ENCODE measurements around the gene TENT4A. TPM values are rescaled to one million over a fixed set of nuclear protein-coding genes. Genes with fewer than 3 reads are reported as not detected.

The TENT4A gene
- total and polyA plus RNA-seq, 2 of the 4 experiments (the other 2 are of a cell fraction), result 5.9 to 17.2 TPM

DNA sequence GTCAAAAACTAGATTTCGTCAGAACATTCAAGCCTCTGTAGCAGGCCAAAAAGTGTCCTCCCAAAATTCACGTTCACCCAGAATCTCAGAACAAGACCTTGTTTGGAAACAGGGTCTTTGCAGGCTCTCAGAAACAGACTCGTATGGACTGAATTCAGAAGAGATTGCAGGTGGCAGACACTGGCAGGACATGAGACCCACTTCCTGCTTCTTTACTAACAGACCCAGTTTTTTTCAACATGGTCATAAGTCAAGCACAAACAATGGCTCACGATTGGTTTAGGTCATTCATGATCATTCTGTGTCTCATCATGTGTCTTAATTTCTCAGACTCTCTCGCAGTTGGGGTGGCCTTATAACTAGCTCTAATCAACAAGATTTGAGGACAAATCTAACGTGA is 5.4 kb upstream of the TENT4A start:
- H4K8ac ChIP-seq (ENCODE audit: low read depth in 2 of 2, low read length in 2 of 2), result no peak overlapping the region

More for the DNA sequence above, 5.4 kb upstream of the TENT4A start:
- H3K9me1 ChIP-seq (ENCODE audit: insufficient read depth, low read length), result peaks cover 28% of the 10 kb centered on the region
- no peak overlapping the region for H2BK5ac ChIP-seq (ENCODE audit: low read depth, low read length, poor library complexity, severe bottlenecking)
- H3K56ac ChIP-seq (ENCODE audit: extremely low read depth, insufficient read depth, low read length), result no peak overlapping the region
- ATAC-seq (ENCODE audit: low read depth) (no peak), DNase-seq (no peak)
- no TSS peak for BruUV-seq (replicated peaks)
- no peak overlapping the region for H3K23ac ChIP-seq (ENCODE audit: low read depth, low read length)
- dilution Hi-C loops (cut with HindIII; ENCODE audit: low sequenced_read_pairs, unreplicated experiment) (no loop called here), intact Hi-C loops (cut with micrococcal nuclease) (no loop called here), in situ Hi-C loops (cut with MboI; ENCODE audit: low sequenced_read_pairs) (no loop called here)
- no peak overlapping the region for H2AK5ac ChIP-seq (ENCODE audit: low read depth, low read length)
- peaks cover 20% of the 10 kb centered on the region for H3K4me1 ChIP-seq (ENCODE audit: control insufficient read depth, insufficient read depth, low read length)
- H4K5ac ChIP-seq (ENCODE audit: low read depth, low read length), result no peak overlapping the region
- H2BK20ac ChIP-seq (ENCODE audit: low read depth, low read length), result no peak overlapping the region
- H3K36me3 ChIP-seq (ENCODE audit: control insufficient read depth, insufficient read depth, low read length), result no peaks in the 10 kb centered on the region
- no peak overlapping the region for H3K27ac ChIP-seq (ENCODE audit: insufficient read depth, low read length)
- H2AFZ ChIP-seq (replicated peaks; ENCODE audit: low read length, poor library complexity), result peak overlapping the region; percentile 24
- 0 out of 2 replicates have a peak, but pooled peaks cover 4% of the 10 kb centered on the region for H4K20me1 ChIP-seq (ENCODE audit: insufficient read depth, low read length)
- no peaks in the 10 kb centered on the region for H3K27me3 ChIP-seq (ENCODE audit: control insufficient read depth, insufficient read depth, low read length)
- H3K4ac ChIP-seq (ENCODE audit: low read depth, low read length), result no peak overlapping the region
- POLR2A ChIA-PET (ENCODE audit: unreplicated experiment), result no interaction called here
- no peak overlapping the region for H4K91ac ChIP-seq (ENCODE audit: insufficient read depth, low read depth, low read length)
- 53% methylated on average over 3 of the region's 6 CpGs; no CpG with 5 or more reads in 1 of the 2 experiments for WGBS, 2 experiments (ENCODE audit: extremely low coverage in 2 of 2, insufficient read length in 1 of 2)
- no peak overlapping the region for H3K9ac ChIP-seq (ENCODE audit: low read depth, low read length)
- TF ChIP-seq, protein P1, sequence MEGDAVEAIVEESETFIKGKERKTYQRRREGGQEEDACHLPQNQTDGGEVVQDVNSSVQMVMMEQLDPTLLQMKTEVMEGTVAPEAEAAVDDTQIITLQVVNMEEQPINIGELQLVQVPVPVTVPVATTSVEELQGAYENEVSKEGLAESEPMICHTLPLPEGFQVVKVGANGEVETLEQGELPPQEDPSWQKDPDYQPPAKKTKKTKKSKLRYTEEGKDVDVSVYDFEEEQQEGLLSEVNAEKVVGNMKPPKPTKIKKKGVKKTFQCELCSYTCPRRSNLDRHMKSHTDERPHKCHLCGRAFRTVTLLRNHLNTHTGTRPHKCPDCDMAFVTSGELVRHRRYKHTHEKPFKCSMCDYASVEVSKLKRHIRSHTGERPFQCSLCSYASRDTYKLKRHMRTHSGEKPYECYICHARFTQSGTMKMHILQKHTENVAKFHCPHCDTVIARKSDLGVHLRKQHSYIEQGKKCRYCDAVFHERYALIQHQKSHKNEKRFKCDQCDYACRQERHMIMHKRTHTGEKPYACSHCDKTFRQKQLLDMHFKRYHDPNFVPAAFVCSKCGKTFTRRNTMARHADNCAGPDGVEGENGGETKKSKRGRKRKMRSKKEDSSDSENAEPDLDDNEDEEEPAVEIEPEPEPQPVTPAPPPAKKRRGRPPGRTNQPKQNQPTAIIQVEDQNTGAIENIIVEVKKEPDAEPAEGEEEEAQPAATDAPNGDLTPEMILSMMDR (conservative IDR thresholded peaks at IDR 0.05; ENCODE audit: low read depth, low read length), result no peak
- TF ChIP-seq POLR2A (IDR thresholded peaks at IDR 0.05; ENCODE audit: low read depth, low read length) (no peak), RFX5 (IDR thresholded peaks at IDR 0.05; ENCODE audit: low read depth, low read length) (no peak), FOS (IDR thresholded peaks at IDR 0.05; ENCODE audit: low read depth, low read length) (no peak), MXI1 (IDR thresholded peaks at IDR 0.05; ENCODE audit: borderline replicate concordance, low read depth, low read length) (no peak), NFE2L2 (IDR thresholded peaks at IDR 0.05; ENCODE audit: low read depth, low read length) (no peak), MAFK (IDR thresholded peaks at IDR 0.05; ENCODE audit: low read depth, low read length) (no peak), MAZ (IDR thresholded peaks at IDR 0.05; ENCODE audit: borderline replicate concordance, low read depth, low read length) (no peak), BHLHE40 (IDR thresholded peaks at IDR 0.05; ENCODE audit: low read depth, low read length) (no peak), RAD21 (IDR thresholded peaks at IDR 0.05; ENCODE audit: low read length) (no peak)
- CTCF ChIA-PET, result no interaction called here
- H3K4me3 ChIP-seq (ENCODE audit: insufficient read depth, low read depth, low read length), result no peak overlapping the region
- H2BK15ac ChIP-seq (ENCODE audit: low read depth, low read length), result no peak overlapping the region
- no peak overlapping the region for H2AK9ac ChIP-seq (replicated peaks; ENCODE audit: low read depth, low read length, poor library complexity)
- peaks cover 4 to 26% of the 10 kb centered on the region in 2 experiments; a peak in 3 of 4 replicates for H3K79me1 ChIP-seq (ENCODE audit: low read depth in 1 of 2, low read length in 2 of 2)
- H3K4me2 ChIP-seq (ENCODE audit: low read depth, low read length), result no peak overlapping the region
- H2BK120ac ChIP-seq (ENCODE audit: low read depth, low read length), result no peak overlapping the region
- no peaks in the 10 kb centered on the region for H3K9me3 ChIP-seq (ENCODE audit: control insufficient read depth, insufficient read depth, low read length)
- no peak overlapping the region for H3K14ac ChIP-seq (replicated peaks; ENCODE audit: low read depth, low read length)
- H3K18ac ChIP-seq (ENCODE audit: low read depth, low read length), result no peak overlapping the region
